Upper lobe of left lung (tissue), 6 donors: ENCODE data around the gene NFKBIB. TPM values are rescaled to one million over a fixed set of nuclear protein-coding genes. Genes with fewer than 3 reads are reported as not detected.
A peak's percentile ranks its signal among the peaks of the same experiment; 100 is the strongest.

Source experiments
- ATAC-seq, 2 donors: fragments of 200-7000 bp; cut with Tn5 transposase; one replicate each; pipeline ENCODE4 v1.9.1; 2022; ENCODE audit warnings: mild to moderate bottlenecking in 2 of 2, moderate library complexity in 2 of 2; ENCODE audit not compliant: low FRiP score in 2 of 2
- DNase-seq, 2 donors: peaks; one replicate each; pipeline ENCODE4 v3.0.0-alpha.2; 2019 to 2020
- H3K27ac ChIP-seq, 4 donors: fragments of 200-600 bp; sonication (generic); one replicate each; pipeline ENCODE4 v1.5.1; 2016 to 2019
- H3K27me3 ChIP-seq, 4 donors: fragments of 200-600 bp; sonication (generic); one replicate each; pipeline ENCODE4 v1.5.1; 2017 to 2019
- H3K36me3 ChIP-seq, 4 donors: fragments of 200-600 bp; sonication (generic); one replicate each; pipeline ENCODE4 v1.5.1; 2016 to 2019
- H3K4me1 ChIP-seq, 4 donors: fragments of 200-600 bp; sonication (generic); one replicate each; pipeline ENCODE4 v1.5.1; 2018 to 2019
- H3K4me3 ChIP-seq, 4 donors: fragments of 200-600 bp; sonication (generic); one replicate each; pipeline ENCODE4 v1.5.1; 2017 to 2019; ENCODE audit warnings: mild to moderate bottlenecking in 2 of 4, moderate library complexity in 1 of 4
- H3K9me3 ChIP-seq, 4 donors: fragments of 200-600 bp; sonication (generic); one replicate each; pipeline ENCODE4 v1.5.1; 2018 to 2019
- EP300 ChIP-seq, 4 donors: sonication (generic); formaldehyde crosslinking; IDR thresholded peaks; one replicate each; pipeline ENCODE4 v1.5.1; 2017; ENCODE audit warnings: antibody characterized with exemption in 4 of 4, control low read depth in 2 of 4
- POLR2A ChIP-seq, 4 donors: fragments of 450-650 bp; IDR thresholded peaks; one replicate each; pipeline ENCODE4 v1.5.1; 2016 to 2017; ENCODE audit warnings: antibody characterized with exemption in 4 of 4, mild to moderate bottlenecking in 2 of 4
- POLR2AphosphoS5 ChIP-seq, 2 donors: sonication (generic); formaldehyde crosslinking; IDR thresholded peaks; one replicate each; pipeline ENCODE4 v1.5.1; 2017; ENCODE audit warnings: antibody characterized with exemption in 2 of 2
- WGBS, 2 donors: methylation state at CpG; one replicate each; pipeline ENCODE4 v1.1.5; 2017 to 2018; 5-methylcytosine and 5-hydroxymethylcytosine counted together
- total RNA-seq, 6 donors: library from RNA; depleted of rRNA in 4 of 6; stranded (reverse); fragments of >200 nt in 4 of 6; gene quantifications; one replicate each; pipeline versions ENCODE4 v1.1.0 to v1.2.1, GENCODE V29; 2016 to 2021
- TF ChIP-seq, protein P1 (sequence below), 6 experiments: fragments of 450-650 bp in 4 of 6; fragments of 200-600 bp in 2 of 6; sonication (generic) in 2 of 6; IDR thresholded peaks; one replicate each; pipeline ENCODE4 v1.5.1; 2016 to 2019; ENCODE audit warnings: antibody characterized with exemption in 6 of 6
- donor health status: DM: no; HTN: no; CAD: no; lungs with moderate emphysema.
- donor health status: DM: no; HTN: yes; CAD: no; lungs with severe emphysema.

The NFKBIB gene
- total RNA-seq, 6 donors from 2014 or later: 22.8 to 38.4 (median 31.6) TPM

DNA sequence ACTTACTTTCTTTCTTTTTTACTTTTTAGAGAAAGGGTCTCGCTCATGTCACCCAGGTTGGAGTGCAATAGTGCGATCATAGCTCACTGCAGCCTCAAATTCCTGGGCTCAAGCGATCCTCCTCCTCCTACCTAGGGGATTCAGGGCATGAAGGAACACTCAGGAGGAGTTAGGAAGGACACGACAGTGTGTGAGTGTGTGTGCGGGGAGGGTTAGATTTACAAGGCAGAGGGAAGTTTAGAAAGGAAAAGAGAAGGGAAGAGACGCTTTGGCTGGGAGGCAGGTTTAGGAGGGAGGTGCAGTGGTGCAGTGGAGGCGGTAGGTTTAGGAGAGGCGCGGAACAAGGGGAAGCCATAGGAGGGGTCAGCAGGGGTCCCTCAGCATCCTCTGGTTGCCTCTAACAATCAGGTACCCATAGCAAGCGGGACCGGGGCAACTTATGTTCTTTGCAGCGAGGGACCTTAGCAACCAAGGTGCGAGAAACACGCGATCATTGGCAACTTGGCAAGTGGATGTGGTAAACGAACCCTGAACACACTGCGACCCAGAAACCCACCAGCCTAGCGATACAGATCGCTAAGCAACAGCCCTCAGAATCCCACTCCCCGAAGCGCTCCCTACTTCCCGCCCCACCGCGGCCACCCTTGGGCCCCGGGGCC is 852 bp upstream of the NFKBIB start:
- H3K27ac ChIP-seq: peak overlapping the region; percentile 77 to 97 (median 92)
- TF ChIP-seq EP300 (IDR thresholded peaks at IDR 0.05): no peak
- no peak for TF ChIP-seq POLR2AphosphoS5 (IDR thresholded peaks at IDR 0.05)
- TF ChIP-seq POLR2A (IDR thresholded peaks at IDR 0.05): peak in 1 of 4 donors; percentile 57
- peaks cover 28 to 63% (median 42%) of the 10 kb centered on the region in 4 donors for H3K4me1 ChIP-seq
- H3K4me3 ChIP-seq: peak overlapping the region; percentile 72 to 94 (median 87)
- DNase-seq (peak in 1 of 2 donors; percentile 32), ATAC-seq (no peak)
- no peaks in the 10 kb centered on the region for H3K27me3 ChIP-seq
- no peaks in the 10 kb centered on the region for H3K36me3 ChIP-seq
- H3K9me3 ChIP-seq: no peaks in the 10 kb centered on the region
- 9% methylated on average over 16 to 25 of the region's 25 CpGs for WGBS, 2 donors

DNA sequence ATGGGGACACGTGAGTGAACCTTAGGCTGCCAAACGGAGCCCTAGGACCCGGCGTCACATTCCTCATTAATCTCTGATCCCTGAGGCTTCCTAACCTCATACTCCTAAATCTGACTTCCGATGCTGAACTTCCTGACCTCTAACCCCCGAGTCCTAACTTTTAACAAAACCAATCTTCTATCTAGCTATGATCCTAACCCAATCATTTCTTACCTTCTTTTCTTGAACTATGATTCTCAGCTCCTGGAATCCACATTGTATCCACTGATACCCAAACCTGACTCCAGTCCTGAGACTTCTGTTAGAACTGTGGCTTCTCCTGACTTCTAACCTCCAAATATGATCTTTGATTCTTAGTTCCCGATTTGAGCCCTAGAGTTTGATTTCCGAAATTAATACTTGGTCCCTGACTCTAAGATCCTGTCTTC is 447 bp downstream of the NFKBIB start:
- peak overlapping the region; percentile 79 to 97 (median 90) for H3K27ac ChIP-seq
- DNase-seq: peak in 1 of 2 donors; percentile 82
- WGBS, 2 donors: 1 to 3% methylated on average over 7 to 8 of the region's 8 CpGs
- H3K4me1 ChIP-seq: peaks cover 27 to 50% (median 30%) of the 10 kb centered on the region in 4 donors
- ATAC-seq: no peak
- peaks cover 0 to 9% (median 5%) of the 10 kb centered on the region in 4 donors for H3K36me3 ChIP-seq
- TF ChIP-seq EP300 (IDR thresholded peaks at IDR 0.05) (no peak), POLR2A (IDR thresholded peaks at IDR 0.05) (peak in 1 of 4 donors; percentile 46)
- peak overlapping the region; percentile 38 to 94 (median 78) for H3K4me3 ChIP-seq
- no peaks in the 10 kb centered on the region for H3K27me3 ChIP-seq
- H3K9me3 ChIP-seq: no peaks in the 10 kb centered on the region

DNA sequence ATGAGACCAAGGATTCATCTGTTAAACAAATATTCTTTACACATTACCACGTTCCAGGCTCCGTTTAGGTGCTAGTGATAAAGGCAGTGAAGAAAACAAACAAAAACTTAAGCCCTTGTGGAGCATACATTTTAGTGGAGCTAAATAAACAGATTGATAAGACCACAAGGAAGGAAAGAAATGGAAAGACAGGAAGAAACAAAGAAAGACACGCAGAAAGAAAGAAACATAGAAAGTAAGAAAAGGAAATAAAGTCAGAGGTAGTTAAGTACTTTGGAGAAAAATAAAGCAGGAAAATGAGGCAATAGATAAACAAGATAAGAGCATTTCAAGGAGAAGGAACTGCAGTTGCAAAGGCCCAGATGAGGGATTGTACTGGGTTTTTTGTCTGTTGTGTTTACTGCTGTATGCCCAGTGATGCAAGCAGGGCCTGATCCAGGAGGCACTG is 998 bp downstream of the NFKBIB start:
- Histone ChIP-seq H3K27ac (peak overlapping the region; percentile 79 to 97 (median 90)), H3K4me3 (peak overlapping the region in 3 of 4 donors; percentile 72 to 94 (median 84)), H3K9me3 (no peaks in the 10 kb centered on the region), H3K27me3 (no peaks in the 10 kb centered on the region), H3K36me3 (peaks cover 4 to 14% (median 10%) of the 10 kb centered on the region in 4 donors), H3K4me1 (peaks cover 25 to 44% (median 27%) of the 10 kb centered on the region in 4 donors)
- ATAC-seq: no peak
- DNase-seq: no peak
- TF ChIP-seq POLR2AphosphoS5 (IDR thresholded peaks at IDR 0.05) (no peak), EP300 (IDR thresholded peaks at IDR 0.05) (no peak), POLR2A (IDR thresholded peaks at IDR 0.05) (no peak)
- 12 to 18% methylated on average over 3 of the region's 3 CpGs for WGBS, 2 donors

DNA sequence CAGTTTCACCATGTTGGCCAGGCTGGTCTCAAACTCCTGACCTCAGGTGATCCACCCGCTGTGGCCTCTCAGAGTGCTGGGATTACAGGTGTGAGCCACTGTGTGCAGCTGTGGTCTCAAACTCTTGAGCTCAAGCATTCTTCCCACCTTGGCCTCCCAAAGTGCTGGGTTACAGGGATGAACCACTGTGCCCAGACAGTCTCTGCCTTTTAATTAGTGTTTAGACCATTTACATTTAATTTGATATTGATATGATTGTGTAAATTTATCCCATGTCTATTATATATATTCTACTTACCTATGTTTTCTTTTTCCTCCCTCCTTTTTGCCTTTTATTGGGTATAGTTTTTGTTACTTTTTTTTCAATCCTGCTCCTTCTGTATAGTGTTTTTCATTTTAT is 1.9 kb downstream of the NFKBIB start:
- TF ChIP-seq EP300 (IDR thresholded peaks at IDR 0.05) (no peak), POLR2A (IDR thresholded peaks at IDR 0.05) (no peak), POLR2AphosphoS5 (IDR thresholded peaks at IDR 0.05) (no peak)
- TF ChIP-seq, protein P1, sequence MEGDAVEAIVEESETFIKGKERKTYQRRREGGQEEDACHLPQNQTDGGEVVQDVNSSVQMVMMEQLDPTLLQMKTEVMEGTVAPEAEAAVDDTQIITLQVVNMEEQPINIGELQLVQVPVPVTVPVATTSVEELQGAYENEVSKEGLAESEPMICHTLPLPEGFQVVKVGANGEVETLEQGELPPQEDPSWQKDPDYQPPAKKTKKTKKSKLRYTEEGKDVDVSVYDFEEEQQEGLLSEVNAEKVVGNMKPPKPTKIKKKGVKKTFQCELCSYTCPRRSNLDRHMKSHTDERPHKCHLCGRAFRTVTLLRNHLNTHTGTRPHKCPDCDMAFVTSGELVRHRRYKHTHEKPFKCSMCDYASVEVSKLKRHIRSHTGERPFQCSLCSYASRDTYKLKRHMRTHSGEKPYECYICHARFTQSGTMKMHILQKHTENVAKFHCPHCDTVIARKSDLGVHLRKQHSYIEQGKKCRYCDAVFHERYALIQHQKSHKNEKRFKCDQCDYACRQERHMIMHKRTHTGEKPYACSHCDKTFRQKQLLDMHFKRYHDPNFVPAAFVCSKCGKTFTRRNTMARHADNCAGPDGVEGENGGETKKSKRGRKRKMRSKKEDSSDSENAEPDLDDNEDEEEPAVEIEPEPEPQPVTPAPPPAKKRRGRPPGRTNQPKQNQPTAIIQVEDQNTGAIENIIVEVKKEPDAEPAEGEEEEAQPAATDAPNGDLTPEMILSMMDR (IDR thresholded peaks at IDR 0.05): no peak
- Histone ChIP-seq H3K27ac (no peak overlapping the region), H3K4me1 (peaks cover 25 to 38% (median 27%) of the 10 kb centered on the region in 4 donors), H3K9me3 (no peaks in the 10 kb centered on the region), H3K4me3 (no peak overlapping the region), H3K27me3 (no peaks in the 10 kb centered on the region), H3K36me3 (peaks cover 5 to 20% (median 13%) of the 10 kb centered on the region in 4 donors)
- DNase-seq: no peak
- WGBS, 2 donors: 100% methylated on average over 1 of the region's 1 CpG
- ATAC-seq: no peak

DNA sequence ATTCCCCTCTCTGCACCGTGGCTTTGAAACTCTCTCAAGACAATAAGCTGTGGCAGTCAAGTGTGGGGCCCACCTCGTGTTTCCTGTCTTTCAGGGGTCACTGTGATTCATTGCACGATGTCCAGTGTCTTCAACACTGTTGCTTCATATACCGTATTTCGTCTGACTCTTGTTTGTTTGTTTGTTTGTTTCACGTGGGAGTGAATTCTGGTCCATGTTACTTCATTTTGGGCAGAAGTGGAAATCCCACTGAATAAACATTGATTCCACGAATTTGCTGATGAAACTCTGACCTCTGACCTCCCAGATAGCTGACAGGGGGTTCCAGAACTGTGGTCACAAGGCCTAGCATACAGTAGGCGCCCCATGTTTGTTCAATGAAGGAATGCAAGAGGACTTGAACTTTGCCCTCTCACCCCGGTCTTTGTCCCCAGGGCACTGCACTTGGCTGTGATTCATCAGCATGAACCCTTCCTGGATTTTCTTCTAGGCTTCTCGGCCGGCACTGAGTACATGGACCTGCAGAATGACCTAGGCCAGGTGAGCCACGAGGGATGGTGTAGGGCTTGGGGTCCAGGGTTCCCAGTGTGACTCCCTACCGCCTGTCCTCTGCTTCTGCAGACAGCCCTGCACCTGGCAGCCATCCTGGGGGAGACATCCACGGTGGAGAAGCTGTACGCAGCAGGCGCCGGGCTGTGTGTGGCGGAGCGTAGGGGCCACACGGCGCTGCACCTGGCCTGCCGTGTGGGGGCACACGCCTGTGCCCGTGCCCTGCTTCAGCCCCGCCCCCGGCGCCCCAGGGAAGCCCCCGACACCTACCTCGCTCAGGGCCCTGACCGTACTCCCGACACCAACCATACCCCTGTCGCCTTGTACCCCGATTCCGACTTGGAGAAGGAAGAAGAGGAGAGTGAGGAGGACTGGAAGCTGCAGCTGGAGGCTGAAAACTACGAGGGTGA is 5.1 kb downstream of the NFKBIB start:
- TF ChIP-seq POLR2A (IDR thresholded peaks at IDR 0.05): no peak
- TF ChIP-seq, protein P1 (IDR thresholded peaks at IDR 0.05): no peak
- no peak for TF ChIP-seq POLR2AphosphoS5 (IDR thresholded peaks at IDR 0.05)
- Histone ChIP-seq H3K36me3 (peaks cover 9 to 44% (median 32%) of the 10 kb centered on the region in 4 donors), H3K9me3 (no peaks in the 10 kb centered on the region), H3K27me3 (no peaks in the 10 kb centered on the region), H3K27ac (no peak overlapping the region), H3K4me1 (peaks cover 11 to 14% (median 12%) of the 10 kb centered on the region in 4 donors), H3K4me3 (no peak overlapping the region)
- DNase-seq (no peak), ATAC-seq (peak in 1 of 2 donors; percentile 30)
- WGBS, 2 donors: 83 to 88% methylated on average over 18 to 32 of the region's 35 CpGs

DNA sequence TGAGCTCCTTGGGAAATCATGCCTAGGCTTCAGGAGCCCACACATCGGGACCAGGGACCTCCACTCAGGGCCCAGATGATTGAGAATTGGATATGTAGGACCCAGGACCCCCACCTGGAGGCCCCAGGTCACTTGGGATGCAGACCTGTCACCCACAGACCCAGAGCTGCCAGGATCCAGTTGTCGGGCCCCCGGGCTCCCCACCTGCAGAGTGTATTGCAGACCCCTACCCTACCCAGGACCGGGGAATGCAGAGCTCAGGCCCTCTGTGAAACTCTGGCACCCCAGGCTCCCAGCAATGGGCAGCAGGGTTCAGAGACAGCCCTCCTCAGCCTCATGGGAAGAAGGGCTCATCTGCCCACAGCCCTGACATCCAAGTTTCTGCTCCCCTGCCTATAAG is 5.9 kb downstream of the NFKBIB start:
- peak in 1 of 2 donors; percentile 20 for ATAC-seq
- peaks cover 7 to 10% (median 10%) of the 10 kb centered on the region in 4 donors for H3K4me1 ChIP-seq
- H3K27me3 ChIP-seq: no peaks in the 10 kb centered on the region
- WGBS, 2 donors: 95% methylated on average over 4 of the region's 4 CpGs; no CpG with 5 or more reads in 1 of the 2 donors
- peaks cover 9 to 44% (median 32%) of the 10 kb centered on the region in 4 donors for H3K36me3 ChIP-seq
- no peak overlapping the region for H3K27ac ChIP-seq
- DNase-seq: no peak
- H3K4me3 ChIP-seq: no peak overlapping the region
- TF ChIP-seq EP300 (IDR thresholded peaks at IDR 0.05): no peak
- TF ChIP-seq, protein P1 (IDR thresholded peaks at IDR 0.05): no peak
- no peak for TF ChIP-seq POLR2AphosphoS5 (IDR thresholded peaks at IDR 0.05)
- TF ChIP-seq POLR2A (IDR thresholded peaks at IDR 0.05): no peak
- H3K9me3 ChIP-seq: no peaks in the 10 kb centered on the region
